AG04449 (cell line): Measurements from ENCODE around the gene ARHGAP18.

ENCODE experiments used
- CTCF ChIA-PET: fragments of 350-600 bp; formaldehyde crosslinking; extraction: SDS; loops from one replicate; lab custom pipeline; 2021; ENCODE audit warnings: antibody characterized with exemption; lab: Yijun Ruan, JAX
- POLR2A ChIA-PET: fragments of 400-600, 350-600 bp; formaldehyde crosslinking; extraction: SDS; loops from one replicate; lab custom pipeline; 2020; ENCODE audit warnings: antibody characterized with exemption, inconsistent platforms; lab: Yijun Ruan, JAX
- DNase-seq: peaks from one replicate; pipeline ENCODE4 v3.0.0-alpha.2; 2010; ENCODE audit warnings: low read depth, low spot score
- H3K4me3 ChIP-seq: 2 replicates; pipeline ENCODE4 v1.5.1; 2011; ENCODE audit warnings: low read depth, mild to moderate bottlenecking, control low read depth, low read length
- CTCF ChIP-seq: IDR thresholded peaks from one replicate; pipeline ENCODE4 v1.5.1; 2011; ENCODE audit warnings: mild to moderate bottlenecking, moderate library complexity, low read length, control low read depth, inconsistent platforms; ENCODE audit not compliant: insufficient read depth; ENCODE audit errors: missing control alignments

The ARHGAP18 gene

GRCh38 chr6:129635396-129636130 is 74.4 kb downstream of the ARHGAP18 start:
- TF ChIP-seq CTCF = no peak
- ChIA-PET POLR2A (no interaction called here), CTCF (interaction anchor here (1.0 kb wide), 1 partner anchor 109 kb away, joined by 3 read pairs; no protein-coding TSS in a partner anchor)
- no peak overlapping the region for H3K4me3 ChIP-seq
- peak; percentile 47 for DNase-seq

GRCh38 chr6:129634411-129635230 is 75.4 kb downstream of the ARHGAP18 start:
- no peak for DNase-seq
- POLR2A ChIA-PET = no interaction called here
- no peak for TF ChIP-seq CTCF
- CTCF ChIA-PET = interaction anchor here (1.7 to 2.1 kb wide), 2 partner anchors 12 to 127 kb away, joined by 4 to 8 read pairs; no protein-coding TSS in a partner anchor
- no peak overlapping the region for H3K4me3 ChIP-seq

DNA sequence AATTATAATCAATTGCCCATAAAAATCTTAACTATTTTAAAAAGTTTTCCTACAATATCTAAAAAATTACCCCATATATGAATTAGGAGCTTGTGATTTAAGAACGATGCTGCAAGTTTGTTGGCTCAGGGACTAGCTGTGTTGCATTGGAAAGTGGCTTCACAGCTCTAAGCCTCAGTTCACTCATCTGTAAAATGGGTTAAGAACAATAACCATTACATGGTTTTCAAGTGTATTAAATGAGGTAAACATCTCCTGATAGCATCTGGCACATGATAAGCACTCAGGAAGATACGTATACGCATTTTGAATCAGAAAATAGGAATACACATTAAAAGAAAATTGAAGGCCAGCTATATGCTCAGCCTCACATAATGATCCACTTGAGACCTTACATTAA is 76.4 kb downstream of the ARHGAP18 start:
- TF ChIP-seq CTCF = no peak
- ChIA-PET CTCF (interaction anchor here (1.7 to 2.1 kb wide), 2 partner anchors 11 to 128 kb away, joined by 4 to 8 read pairs; no protein-coding TSS in a partner anchor), POLR2A (no interaction called here)
- H3K4me3 ChIP-seq = no peak overlapping the region
- DNase-seq = no peak

DNA sequence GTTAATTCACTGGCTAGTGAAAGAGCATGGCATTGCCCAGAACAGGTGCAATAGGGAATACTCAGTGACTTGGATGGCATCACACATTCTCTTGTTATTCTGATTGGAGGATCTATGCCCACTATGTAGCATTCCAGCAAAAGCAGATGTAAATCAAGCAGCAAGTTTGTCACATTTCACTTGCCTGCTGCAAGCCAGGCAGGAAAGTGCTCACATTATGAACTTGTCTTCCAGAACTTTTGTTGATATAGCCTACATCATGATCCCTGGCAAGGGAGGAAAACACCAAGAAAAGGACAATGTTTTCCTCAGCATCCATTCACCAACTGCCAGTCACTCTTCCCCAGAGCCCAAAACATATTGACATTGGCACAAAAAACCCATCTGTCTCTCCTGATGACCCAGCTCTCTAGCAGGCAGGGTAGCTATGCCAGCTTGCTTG is 77.8 kb downstream of the ARHGAP18 start:
- no peak overlapping the region for H3K4me3 ChIP-seq
- no peak for DNase-seq
- ChIA-PET CTCF (interaction anchor here (0.6 to 2.1 kb wide), 3 partner anchors 9 to 143 kb away, joined by 3 to 8 read pairs (median 4); no protein-coding TSS in a partner anchor), POLR2A (no interaction called here)
- TF ChIP-seq CTCF = no peak

- POLR2A ChIA-PET = no interaction called here
- H3K4me3 ChIP-seq = no peak overlapping the region
- DNase-seq = no peak
- CTCF ChIA-PET = interaction anchor here (2.0 kb wide), 1 partner anchor 33 kb away, joined by 7 read pairs; no protein-coding TSS in a partner anchor
- TF ChIP-seq CTCF = no peak
Observed at GRCh38 chr6:129631070-129631469, 78.9 kb downstream of the ARHGAP18 start.
